Endothelial cell of umbilical vein (primary cell): Measurements from ENCODE around the gene PRLR.

Experiments
- CTCF ChIP-seq, 2 donors: IDR thresholded peaks; 1 replicate in 1 of 2; 2 replicates in 1 of 2; pipeline ENCODE4 v1.5.1; 2011; ENCODE audit warnings: low read length in 2 of 2, mild to moderate bottlenecking in 2 of 2, moderate library complexity in 2 of 2, control low read depth in 1 of 2, inconsistent platforms in 1 of 2, low read depth in 1 of 2; ENCODE audit not compliant: insufficient read depth in 1 of 2; ENCODE audit errors: extremely low read depth in 1 of 2
- EZH2 ChIP-seq: IDR thresholded peaks from 2 replicates; pipeline ENCODE4 v1.6.1; 2012; ENCODE audit warnings: borderline replicate concordance, low read depth, mild to moderate bottlenecking, moderate library complexity, low read length, inconsistent platforms; ENCODE audit not compliant: severe bottlenecking
- MAX ChIP-seq: IDR thresholded peaks from 2 replicates; pipeline ENCODE4 v1.6.1; 2011; ENCODE audit not compliant: insufficient read depth, insufficient read length
- POLR2A ChIP-seq: IDR thresholded peaks from 2 replicates; pipeline ENCODE4 v1.6.1; 2012; ENCODE audit warnings: low read depth, mild to moderate bottlenecking, control low read depth, low read length
- POLR2AphosphoS5 ChIP-seq: IDR thresholded peaks from 2 replicates; pipeline ENCODE4 v1.6.1; 2012; ENCODE audit warnings: low read depth, mild to moderate bottlenecking, control low read depth, low read length, moderate library complexity; ENCODE audit not compliant: insufficient read depth

- no peak for TF ChIP-seq CTCF (IDR thresholded peaks at IDR 0.05; ENCODE audit: extremely low read depth in 1 of 2, insufficient read depth in 1 of 2, low read depth in 1 of 2, low read length in 2 of 2)
- TF ChIP-seq MAX = no peak
- no peak for TF ChIP-seq EZH2
- no peak for TF ChIP-seq POLR2A
- TF ChIP-seq POLR2AphosphoS5 = no peak
Measured at GRCh38 chr5:35129921-35130485, 100.3 kb downstream of the PRLR start.
